GM23338 (cell line): Measurements from ENCODE around the gene ANKRD17. TPM values are rescaled to one million over a fixed set of nuclear protein-coding genes. Genes with fewer than 3 reads are reported as not detected.

Source experiments
- ATAC-seq: fragments of 200-7000 bp; cut with Tn5 transposase; 3 replicates; pipeline ENCODE4 v1.9.1; 2020
- DNase-seq: peaks from one replicate; pipeline ENCODE4 v3.0.0-alpha.2; 2015; ENCODE audit warnings: low spot score
- H2AFZ ChIP-seq: fragments of 200-600 bp; sonication (generic); 2 replicates; pipeline ENCODE4 v1.8.0; 2016; ENCODE audit warnings: antibody characterized with exemption, mild to moderate bottlenecking, moderate library complexity
- H3F3A ChIP-seq: fragments of 200-600 bp; sonication (generic); replicated peaks from 2 replicates; pipeline ENCODE4 v1.8.0; 2017; ENCODE audit warnings: antibody characterized with exemption, mixed run types, low read depth
- H3K27ac ChIP-seq: fragments of 200-600 bp; sonication (generic); 2 replicates; pipeline ENCODE4 v1.6.1; 2016; ENCODE audit warnings: low read depth
- H3K27me3 ChIP-seq: fragments of 200-600 bp; sonication (generic); 2 replicates; pipeline ENCODE4 v1.8.0; 2016; ENCODE audit warnings: mild to moderate bottlenecking, mixed run types, moderate library complexity; ENCODE audit not compliant: insufficient read depth
- H3K36me3 ChIP-seq: fragments of 200-600 bp; sonication (generic); 2 replicates; pipeline ENCODE4 v1.8.0; 2016; ENCODE audit warnings: mild to moderate bottlenecking; ENCODE audit not compliant: insufficient read depth
- H3K4me1 ChIP-seq: fragments of 200-600 bp; sonication (generic); 2 replicates; pipeline ENCODE4 v1.8.0; 2016; ENCODE audit warnings: mild to moderate bottlenecking, moderate library complexity; ENCODE audit not compliant: insufficient read depth
- H3K4me2 ChIP-seq: fragments of 200-600 bp; sonication (generic); 2 replicates; pipeline ENCODE4 v1.7.1; 2017; ENCODE audit warnings: mixed run types
- H3K4me3 ChIP-seq: fragments of 200-600 bp; sonication (generic); 2 replicates; pipeline ENCODE4 v1.6.1; 2016; ENCODE audit warnings: mixed run types
- H3K79me2 ChIP-seq: fragments of 200-600 bp; sonication (generic); replicated peaks from 2 replicates; pipeline ENCODE4 v1.8.0; 2017; ENCODE audit warnings: mild to moderate bottlenecking; ENCODE audit not compliant: insufficient read depth
- H3K9me2 ChIP-seq: fragments of 200-600 bp; sonication (generic); 2 replicates; pipeline ENCODE4 v1.8.0; 2017; ENCODE audit not compliant: insufficient read depth
- H4K20me1 ChIP-seq: fragments of 200-600 bp; sonication (generic); replicated peaks from 2 replicates; pipeline ENCODE4 v1.8.0; 2017; ENCODE audit warnings: mild to moderate bottlenecking; ENCODE audit not compliant: insufficient read depth
- H3K27ac Mint-ChIP-seq: 2 replicates; pipeline ENCODE4 v1.8.0; 2020; ENCODE audit warnings: inconsistent platforms, mild to moderate bottlenecking, moderate library complexity, mixed read lengths
- H3K27me3 Mint-ChIP-seq: 3 replicates; pipeline ENCODE4 v1.8.0; 2022; ENCODE audit warnings: low read depth, mild to moderate bottlenecking, moderate library complexity, mixed read lengths, inconsistent platforms; ENCODE audit not compliant: insufficient read depth, poor library complexity
- H3K36me3 Mint-ChIP-seq: 3 replicates; pipeline ENCODE4 v1.8.0; 2021; ENCODE audit warnings: low read depth, mild to moderate bottlenecking, inconsistent platforms, moderate library complexity, mixed read lengths
- H3K4me1 Mint-ChIP-seq: 3 replicates; pipeline ENCODE4 v1.8.0; 2020; ENCODE audit warnings: mild to moderate bottlenecking, inconsistent platforms, mixed read lengths
- H3K4me3 Mint-ChIP-seq: 3 replicates; pipeline ENCODE4 v1.8.0; 2021; ENCODE audit warnings: moderate library complexity, mild to moderate bottlenecking, inconsistent platforms, mixed read lengths
- H3K9me3 Mint-ChIP-seq: 3 replicates; pipeline ENCODE4 v1.8.0; 2020; ENCODE audit warnings: moderate library complexity, mild to moderate bottlenecking, inconsistent platforms, mixed read lengths
- CREB1 ChIP-seq: fragments of 250-450 bp; sonication (Bioruptor Pico); IDR thresholded peaks from 2 replicates; pipeline ENCODE4 v1.5.0; 2020; ENCODE audit warnings: low read depth, mild to moderate bottlenecking, moderate library complexity
- EZH2 ChIP-seq: fragments of 200-600 bp; sonication (generic); IDR thresholded peaks from one replicate; pipeline ENCODE4 v1.8.0; 2017; ENCODE audit warnings: antibody characterized with exemption, mild to moderate bottlenecking, low read depth; ENCODE audit not compliant: unreplicated experiment
- EZH2phosphoT487 ChIP-seq: fragments of 200-600 bp; sonication (generic); IDR thresholded peaks from one replicate; pipeline ENCODE4 v1.8.1; 2018; ENCODE audit warnings: antibody characterized with exemption; ENCODE audit not compliant: unreplicated experiment
- JUNB ChIP-seq: IDR thresholded peaks from one replicate; pipeline ENCODE4 v1.6.1; 2016; ENCODE audit warnings: antibody characterized with exemption; ENCODE audit not compliant: unreplicated experiment
- NANOG ChIP-seq: IDR thresholded peaks from 2 replicates; pipeline ENCODE4 v1.6.1; 2016; ENCODE audit warnings: antibody characterized with exemption, borderline replicate concordance
- POLR2AphosphoS5 ChIP-seq: IDR thresholded peaks from 2 replicates; pipeline ENCODE4 v1.6.1; 2016; ENCODE audit warnings: antibody characterized with exemption, low read depth
- STAT1 ChIP-seq: IDR thresholded peaks from one replicate; pipeline ENCODE4 v1.6.1; 2016; ENCODE audit warnings: antibody characterized with exemption; ENCODE audit not compliant: unreplicated experiment
- ZNF114 ChIP-seq: fragments of 250-450 bp; sonication (Bioruptor Pico); IDR thresholded peaks from 2 replicates; pipeline ENCODE4 v1.5.0; 2020; ENCODE audit warnings: mild to moderate bottlenecking, moderate library complexity
- ZNF331 ChIP-seq: fragments of 250-450 bp; sonication (Bioruptor Pico); IDR thresholded peaks from 2 replicates; pipeline ENCODE4 v1.5.0; 2020; ENCODE audit warnings: low read depth, mild to moderate bottlenecking, moderate library complexity
- polyA plus RNA-seq: library from polyadenylated mRNA; unstranded; fragments of >200 nt; fragmentation: Nextera tagmentation; extraction: Ambion mirVana; gene quantifications from 2 replicates; pipeline ENCODE4 v1.2.1, GENCODE V29; 2016
- total RNA-seq: library from RNA; depleted of rRNA; stranded (reverse); fragments of >200 nt; shearing (Covaris generic); gene quantifications from 2 replicates; pipeline ENCODE4 v1.2.3, GENCODE V29; 2014
- TF ChIP-seq, protein P1 (sequence below): fragments of 250-450 bp; sonication (Bioruptor Pico); IDR thresholded peaks from 2 replicates; pipeline ENCODE4 v1.5.0; 2020; ENCODE audit warnings: mild to moderate bottlenecking, moderate library complexity
- TF ChIP-seq, protein P2 (sequence below): IDR thresholded peaks from 2 replicates; pipeline ENCODE4 v1.6.1; 2016; ENCODE audit warnings: antibody characterized with exemption
- TF ChIP-seq, protein P3 (sequence below), 2 experiments: fragments of 200-600 bp in 1 of 2; sonication (generic) in 1 of 2; conservative IDR thresholded peaks; 2 replicates each; pipeline versions ENCODE4 v1.5.1 to v1.6.1; 2016 to 2017; ENCODE audit warnings: antibody characterized with exemption in 2 of 2, low read depth in 2 of 2, mild to moderate bottlenecking in 2 of 2, moderate library complexity in 1 of 2

ANKRD17 gene
- total and polyA plus RNA-seq, 2 experiments from 2014 or later: 41.9 to 85.3 TPM

DNA sequence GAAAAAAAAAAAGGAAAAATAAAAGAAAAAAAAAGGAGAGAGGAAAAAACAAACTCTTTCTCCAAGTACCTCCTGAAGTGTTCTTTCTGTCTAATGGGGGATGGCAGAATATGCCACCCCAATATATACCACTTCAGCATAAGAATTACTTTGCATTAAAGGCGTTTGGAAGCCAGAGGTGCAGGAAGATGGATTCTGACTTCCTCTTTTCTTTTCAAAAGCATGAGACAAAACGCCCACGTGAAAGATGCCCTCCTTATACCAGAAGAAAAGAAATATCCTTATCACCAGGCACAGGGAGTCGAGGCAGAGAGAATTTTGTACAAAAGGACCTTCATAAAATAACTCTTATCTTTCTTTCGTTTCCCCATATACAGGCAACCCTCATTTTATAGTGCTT lies 230.0 kb downstream of the ANKRD17 start:
- Histone ChIP-seq H3K4me2 (no peak overlapping the region), H3K27ac (no peak overlapping the region), H3K79me2 (no peaks in the 10 kb centered on the region), H4K20me1 (no peaks in the 10 kb centered on the region), H3K9me2 (peaks cover 4% of the 10 kb centered on the region; the same call in 1 of the 2 replicates), H3F3A (no peaks in the 10 kb centered on the region), H3K36me3 (no peaks in the 10 kb centered on the region), H3K4me1 (0 out of 2 replicates have a peak, but pooled peaks cover 7% of the 10 kb centered on the region), H3K4me3 (no peak overlapping the region), H3K27me3 (no peaks in the 10 kb centered on the region), H2AFZ (peak overlapping the region; percentile 65; the same call in 1 of the 2 replicates)
- Mint-ChIP-seq H3K27me3 (no peaks in the 10 kb centered on the region), H3K9me3 (no peaks in the 10 kb centered on the region; the same call in 2 of the 3 replicates), H3K27ac (no peak overlapping the region), H3K4me3 (no peak overlapping the region), H3K36me3 (peaks cover 2% of the 10 kb centered on the region; the same call in 1 of the 3 replicates), H3K4me1 (peaks cover 2% of the 10 kb centered on the region; the same call in 1 of the 3 replicates)
- TF ChIP-seq ZNF331 (CRISPR knock-in tag) (no peak), NANOG (no peak), JUNB (no peak), STAT1 (no peak), CREB1 (CRISPR knock-in tag) (no peak), POLR2AphosphoS5 (no peak), EZH2phosphoT487 (no peak), EZH2 (no peak), ZNF114 (CRISPR knock-in tag) (no peak)
- TF ChIP-seq, protein P1, sequence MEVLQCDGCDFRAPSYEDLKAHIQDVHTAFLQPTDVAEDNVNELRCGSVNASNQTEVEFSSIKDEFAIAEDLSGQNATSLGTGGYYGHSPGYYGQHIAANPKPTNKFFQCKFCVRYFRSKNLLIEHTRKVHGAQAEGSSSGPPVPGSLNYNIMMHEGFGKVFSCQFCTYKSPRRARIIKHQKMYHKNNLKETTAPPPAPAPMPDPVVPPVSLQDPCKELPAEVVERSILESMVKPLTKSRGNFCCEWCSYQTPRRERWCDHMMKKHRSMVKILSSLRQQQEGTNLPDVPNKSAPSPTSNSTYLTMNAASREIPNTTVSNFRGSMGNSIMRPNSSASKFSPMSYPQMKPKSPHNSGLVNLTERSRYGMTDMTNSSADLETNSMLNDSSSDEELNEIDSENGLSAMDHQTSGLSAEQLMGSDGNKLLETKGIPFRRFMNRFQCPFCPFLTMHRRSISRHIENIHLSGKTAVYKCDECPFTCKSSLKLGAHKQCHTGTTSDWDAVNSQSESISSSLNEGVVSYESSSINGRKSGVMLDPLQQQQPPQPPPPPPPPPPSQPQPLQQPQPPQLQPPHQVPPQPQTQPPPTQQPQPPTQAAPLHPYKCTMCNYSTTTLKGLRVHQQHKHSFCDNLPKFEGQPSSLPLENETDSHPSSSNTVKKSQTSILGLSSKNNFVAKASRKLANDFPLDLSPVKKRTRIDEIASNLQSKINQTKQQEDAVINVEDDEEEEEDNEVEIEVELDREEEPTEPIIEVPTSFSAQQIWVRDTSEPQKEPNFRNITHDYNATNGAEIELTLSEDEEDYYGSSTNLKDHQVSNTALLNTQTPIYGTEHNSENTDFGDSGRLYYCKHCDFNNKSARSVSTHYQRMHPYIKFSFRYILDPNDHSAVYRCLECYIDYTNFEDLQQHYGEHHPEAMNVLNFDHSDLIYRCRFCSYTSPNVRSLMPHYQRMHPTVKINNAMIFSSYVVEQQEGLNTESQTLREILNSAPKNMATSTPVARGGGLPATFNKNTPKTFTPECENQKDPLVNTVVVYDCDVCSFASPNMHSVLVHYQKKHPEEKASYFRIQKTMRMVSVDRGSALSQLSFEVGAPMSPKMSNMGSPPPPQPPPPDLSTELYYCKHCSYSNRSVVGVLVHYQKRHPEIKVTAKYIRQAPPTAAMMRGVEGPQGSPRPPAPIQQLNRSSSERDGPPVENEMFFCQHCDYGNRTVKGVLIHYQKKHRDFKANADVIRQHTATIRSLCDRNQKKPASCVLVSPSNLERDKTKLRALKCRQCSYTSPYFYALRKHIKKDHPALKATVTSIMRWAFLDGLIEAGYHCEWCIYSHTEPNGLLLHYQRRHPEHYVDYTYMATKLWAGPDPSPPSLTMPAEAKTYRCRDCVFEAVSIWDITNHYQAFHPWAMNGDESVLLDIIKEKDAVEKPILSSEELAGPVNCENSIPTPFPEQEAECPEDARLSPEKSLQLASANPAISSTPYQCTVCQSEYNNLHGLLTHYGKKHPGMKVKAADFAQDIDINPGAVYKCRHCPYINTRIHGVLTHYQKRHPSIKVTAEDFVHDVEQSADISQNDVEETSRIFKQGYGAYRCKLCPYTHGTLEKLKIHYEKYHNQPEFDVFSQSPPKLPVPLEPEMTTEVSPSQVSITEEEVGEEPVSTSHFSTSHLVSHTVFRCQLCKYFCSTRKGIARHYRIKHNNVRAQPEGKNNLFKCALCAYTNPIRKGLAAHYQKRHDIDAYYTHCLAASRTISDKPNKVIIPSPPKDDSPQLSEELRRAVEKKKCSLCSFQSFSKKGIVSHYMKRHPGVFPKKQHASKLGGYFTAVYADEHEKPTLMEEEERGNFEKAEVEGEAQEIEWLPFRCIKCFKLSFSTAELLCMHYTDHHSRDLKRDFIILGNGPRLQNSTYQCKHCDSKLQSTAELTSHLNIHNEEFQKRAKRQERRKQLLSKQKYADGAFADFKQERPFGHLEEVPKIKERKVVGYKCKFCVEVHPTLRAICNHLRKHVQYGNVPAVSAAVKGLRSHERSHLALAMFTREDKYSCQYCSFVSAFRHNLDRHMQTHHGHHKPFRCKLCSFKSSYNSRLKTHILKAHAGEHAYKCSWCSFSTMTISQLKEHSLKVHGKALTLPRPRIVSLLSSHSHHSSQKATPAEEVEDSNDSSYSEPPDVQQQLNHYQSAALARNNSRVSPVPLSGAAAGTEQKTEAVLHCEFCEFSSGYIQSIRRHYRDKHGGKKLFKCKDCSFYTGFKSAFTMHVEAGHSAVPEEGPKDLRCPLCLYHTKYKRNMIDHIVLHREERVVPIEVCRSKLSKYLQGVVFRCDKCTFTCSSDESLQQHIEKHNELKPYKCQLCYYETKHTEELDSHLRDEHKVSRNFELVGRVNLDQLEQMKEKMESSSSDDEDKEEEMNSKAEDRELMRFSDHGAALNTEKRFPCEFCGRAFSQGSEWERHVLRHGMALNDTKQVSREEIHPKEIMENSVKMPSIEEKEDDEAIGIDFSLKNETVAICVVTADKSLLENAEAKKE (CRISPR knock-in tag): no peak
- TF ChIP-seq, protein P2, sequence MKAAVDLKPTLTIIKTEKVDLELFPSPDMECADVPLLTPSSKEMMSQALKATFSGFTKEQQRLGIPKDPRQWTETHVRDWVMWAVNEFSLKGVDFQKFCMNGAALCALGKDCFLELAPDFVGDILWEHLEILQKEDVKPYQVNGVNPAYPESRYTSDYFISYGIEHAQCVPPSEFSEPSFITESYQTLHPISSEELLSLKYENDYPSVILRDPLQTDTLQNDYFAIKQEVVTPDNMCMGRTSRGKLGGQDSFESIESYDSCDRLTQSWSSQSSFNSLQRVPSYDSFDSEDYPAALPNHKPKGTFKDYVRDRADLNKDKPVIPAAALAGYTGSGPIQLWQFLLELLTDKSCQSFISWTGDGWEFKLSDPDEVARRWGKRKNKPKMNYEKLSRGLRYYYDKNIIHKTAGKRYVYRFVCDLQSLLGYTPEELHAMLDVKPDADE: no peak
- TF ChIP-seq, protein P3, sequence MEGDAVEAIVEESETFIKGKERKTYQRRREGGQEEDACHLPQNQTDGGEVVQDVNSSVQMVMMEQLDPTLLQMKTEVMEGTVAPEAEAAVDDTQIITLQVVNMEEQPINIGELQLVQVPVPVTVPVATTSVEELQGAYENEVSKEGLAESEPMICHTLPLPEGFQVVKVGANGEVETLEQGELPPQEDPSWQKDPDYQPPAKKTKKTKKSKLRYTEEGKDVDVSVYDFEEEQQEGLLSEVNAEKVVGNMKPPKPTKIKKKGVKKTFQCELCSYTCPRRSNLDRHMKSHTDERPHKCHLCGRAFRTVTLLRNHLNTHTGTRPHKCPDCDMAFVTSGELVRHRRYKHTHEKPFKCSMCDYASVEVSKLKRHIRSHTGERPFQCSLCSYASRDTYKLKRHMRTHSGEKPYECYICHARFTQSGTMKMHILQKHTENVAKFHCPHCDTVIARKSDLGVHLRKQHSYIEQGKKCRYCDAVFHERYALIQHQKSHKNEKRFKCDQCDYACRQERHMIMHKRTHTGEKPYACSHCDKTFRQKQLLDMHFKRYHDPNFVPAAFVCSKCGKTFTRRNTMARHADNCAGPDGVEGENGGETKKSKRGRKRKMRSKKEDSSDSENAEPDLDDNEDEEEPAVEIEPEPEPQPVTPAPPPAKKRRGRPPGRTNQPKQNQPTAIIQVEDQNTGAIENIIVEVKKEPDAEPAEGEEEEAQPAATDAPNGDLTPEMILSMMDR (conservative IDR thresholded peaks at IDR 0.05; ENCODE audit: low read depth in 2 of 2): no peak
- no peak for DNase-seq
- no peak for ATAC-seq
